GM12878 (cell line): ENCODE data around the gene NKTR. TPM values are rescaled to one million over a fixed set of nuclear protein-coding genes. Genes with fewer than 3 reads are reported as not detected.

ENCODE experiments used
- ASH2L ChIP-seq: fragments of 300-600, 200-600 bp; sonication (generic); IDR thresholded peaks from 2 replicates; pipeline ENCODE4 v1.6.1; 2017; ENCODE audit warnings: low read depth, mild to moderate bottlenecking, borderline replicate concordance
- BACH1 ChIP-seq: fragments of 450-650 bp; IDR thresholded peaks from 2 replicates; pipeline ENCODE4 v1.6.1; 2017; ENCODE audit warnings: mild to moderate bottlenecking, borderline replicate concordance
- CBX5 ChIP-seq: sonication (generic); IDR thresholded peaks from 2 replicates; pipeline ENCODE4 v1.6.1; 2016; ENCODE audit warnings: low read depth, moderate library complexity, mild to moderate bottlenecking, inconsistent platforms
- CREB1 ChIP-seq: IDR thresholded peaks from 2 replicates; pipeline ENCODE4 v1.6.1; 2012; ENCODE audit warnings: low read depth, mild to moderate bottlenecking, inconsistent platforms
- EP300 ChIP-seq, 2 experiments: fragments of 150-350 bp in 1 of 2; IDR thresholded peaks; 2 replicates each; pipeline ENCODE4 v1.6.1; 2011 to 2012; ENCODE audit warnings: low read depth in 2 of 2, low read length in 2 of 2, borderline replicate concordance in 1 of 2, improper control_type of control experiment in 1 of 2, inconsistent platforms in 1 of 2; ENCODE audit not compliant: control insufficient read depth in 1 of 2
- ETV6 ChIP-seq, 2 experiments: fragments of 450-650 bp in 1 of 2; IDR thresholded peaks in 1 of 2; conservative IDR thresholded peaks in 1 of 2; 2 replicates each; pipeline ENCODE4 v1.6.1; 2014; ENCODE audit warnings: antibody characterized with exemption in 1 of 2, borderline replicate concordance in 1 of 2, low read depth in 1 of 2, mild to moderate bottlenecking in 1 of 2, moderate library complexity in 1 of 2
- EZH2 ChIP-seq: IDR thresholded peaks from 2 replicates; pipeline ENCODE4 v1.6.1; 2012; ENCODE audit warnings: low read depth, mild to moderate bottlenecking, control low read depth, inconsistent platforms, low read length, borderline replicate concordance; ENCODE audit not compliant: control insufficient read depth
- FOS ChIP-seq: IDR thresholded peaks from 3 replicates; pipeline ENCODE4 v1.6.1; 2011; ENCODE audit warnings: borderline replicate concordance; ENCODE audit not compliant: insufficient read length; ENCODE audit errors: extremely low read depth
- HDAC2 ChIP-seq: fragments of 200-600 bp; sonication (generic); IDR thresholded peaks from 2 replicates; pipeline ENCODE4 v1.6.1; 2017
- KDM1A ChIP-seq: fragments of 200-600 bp; sonication (generic); IDR thresholded peaks from 2 replicates; pipeline ENCODE4 v1.6.1; 2016; ENCODE audit warnings: borderline replicate concordance
- MTA2 ChIP-seq: fragments of 450-650 bp; IDR thresholded peaks from 2 replicates; pipeline ENCODE4 v1.6.1; 2016; ENCODE audit warnings: low read depth, mild to moderate bottlenecking, moderate library complexity
- MYC ChIP-seq: IDR thresholded peaks from 2 replicates; pipeline ENCODE4 v1.6.1; 2011; ENCODE audit warnings: mild to moderate bottlenecking, low read length, moderate library complexity, inconsistent platforms; ENCODE audit not compliant: insufficient read depth, insufficient replicate concordance, insufficient read length, severe bottlenecking
- RAD51 ChIP-seq: fragments of 450-650 bp; IDR thresholded peaks from 2 replicates; pipeline ENCODE4 v1.6.1; 2016; ENCODE audit warnings: moderate library complexity, mild to moderate bottlenecking, inconsistent platforms
- SIX5 ChIP-seq: IDR thresholded peaks from 2 replicates; pipeline ENCODE4 v1.6.1; 2011; ENCODE audit warnings: mild to moderate bottlenecking, low read depth, low read length, moderate library complexity; ENCODE audit not compliant: severe bottlenecking
- SP1 ChIP-seq: IDR thresholded peaks from one replicate; pipeline ENCODE4 v1.6.1; 2011; ENCODE audit warnings: low read depth, low read length
- SUZ12 ChIP-seq: fragments of 200-600 bp; sonication (generic); IDR thresholded peaks from one replicate; pipeline ENCODE4 v1.6.1; 2018; ENCODE audit warnings: antibody characterized with exemption, mild to moderate bottlenecking; ENCODE audit not compliant: unreplicated experiment
- TBL1XR1 ChIP-seq: IDR thresholded peaks from 2 replicates; pipeline ENCODE4 v1.6.1; 2012; ENCODE audit warnings: low read depth, low read length, improper control_type of control experiment
- ZNF217 ChIP-seq: fragments of 450-650 bp; IDR thresholded peaks from 2 replicates; pipeline ENCODE4 v1.6.1; 2017; ENCODE audit warnings: antibody characterized with exemption, mild to moderate bottlenecking
- polyA plus RNA-seq, 11 experiments: library from polyadenylated mRNA; depleted of rRNA in 4 of 11; unstranded in 6 of 11; stranded (reverse) in 5 of 11; fragments of >200 nt; fragmentation: Nextera tagmentation in 4 of 11; fragmentation: Illumina TruSeq in 1 of 11; extraction: Ambion mirVana in 4 of 11; extraction: Trizol in 1 of 11; gene quantifications; 1 replicate in 1 of 11; 2 replicates in 10 of 11; pipeline versions ENCODE4 v1.2.1 to v1.2.3, GENCODE V29; 2011 to 2016; ENCODE audit warnings: inconsistent platforms in 2 of 11, missing spikeins in 2 of 11, low read depth in 1 of 11
- total RNA-seq, 4 experiments: library from RNA; depleted of rRNA in 3 of 4; stranded (reverse); fragments of >200 nt in 3 of 4; fragmentation: Illumina TruSeq in 1 of 4; extraction: Trizol in 1 of 4; gene quantifications; 2 replicates each; pipeline versions ENCODE4 v1.2.1 to v1.2.3, GENCODE V29; 2013 to 2021
- TF ChIP-seq, protein P1 (sequence below): IDR thresholded peaks from 2 replicates; pipeline ENCODE4 v1.6.1; 2012; ENCODE audit warnings: improper control_type of control experiment, low read depth, low read length; ENCODE audit not compliant: insufficient replicate concordance
- TF ChIP-seq, protein P2 (sequence below): fragments of 450-650 bp; IDR thresholded peaks from 2 replicates; pipeline ENCODE4 v1.6.1; 2014; ENCODE audit warnings: mild to moderate bottlenecking
- TF ChIP-seq, protein P3 (sequence below): fragments of 450-650 bp; IDR thresholded peaks from 2 replicates; pipeline ENCODE4 v1.6.1; 2017; ENCODE audit warnings: mild to moderate bottlenecking

Gene NKTR
- total and polyA plus RNA-seq, 10 of the 15 experiments (the other 5 are each of a cell fraction or from before 2014, with no cell fraction given): 15.3 to 91.9 (median 55.3) TPM

DNA sequence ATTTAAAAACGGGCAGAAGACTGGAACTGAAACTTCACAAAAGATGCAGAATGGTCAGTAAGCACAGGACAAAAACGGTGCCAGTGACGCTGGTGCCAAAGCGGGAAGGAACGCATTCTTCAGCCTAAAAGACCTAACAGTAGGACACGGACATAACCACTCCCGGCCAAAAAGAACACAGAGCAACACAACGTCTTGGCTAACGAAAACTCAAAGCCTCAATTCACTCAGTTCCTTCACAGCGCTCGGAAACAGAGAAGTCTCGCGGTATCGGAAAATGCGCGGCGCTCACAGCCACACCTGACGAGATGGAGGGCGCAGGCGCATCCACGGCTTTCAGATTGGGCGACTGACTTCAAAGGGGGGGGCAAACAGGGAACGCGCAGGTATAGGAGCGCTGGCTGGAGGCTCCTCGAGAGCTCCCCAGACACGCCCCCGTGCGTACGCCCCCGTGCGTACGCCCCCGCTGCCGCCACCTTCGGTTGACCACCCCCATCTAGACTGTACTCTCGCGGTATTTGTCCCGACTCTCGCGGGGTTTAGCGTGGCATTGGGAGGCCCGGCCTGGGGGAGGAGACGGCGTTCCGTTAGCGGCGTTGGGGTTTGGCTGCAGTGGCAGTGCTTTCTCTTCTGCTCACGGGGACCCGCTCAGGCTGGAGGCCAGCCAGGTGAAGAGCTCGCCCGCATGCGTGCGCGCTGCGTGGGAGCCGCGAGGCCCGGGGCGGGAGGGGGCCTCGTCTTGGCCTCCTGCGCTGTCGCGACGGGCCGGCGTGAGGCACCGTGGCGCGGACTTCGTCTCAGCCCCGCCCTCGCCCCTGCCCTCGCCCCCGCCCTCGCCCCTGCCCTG lies at the start of gene NKTR (continued):
- TF ChIP-seq, protein P1, sequence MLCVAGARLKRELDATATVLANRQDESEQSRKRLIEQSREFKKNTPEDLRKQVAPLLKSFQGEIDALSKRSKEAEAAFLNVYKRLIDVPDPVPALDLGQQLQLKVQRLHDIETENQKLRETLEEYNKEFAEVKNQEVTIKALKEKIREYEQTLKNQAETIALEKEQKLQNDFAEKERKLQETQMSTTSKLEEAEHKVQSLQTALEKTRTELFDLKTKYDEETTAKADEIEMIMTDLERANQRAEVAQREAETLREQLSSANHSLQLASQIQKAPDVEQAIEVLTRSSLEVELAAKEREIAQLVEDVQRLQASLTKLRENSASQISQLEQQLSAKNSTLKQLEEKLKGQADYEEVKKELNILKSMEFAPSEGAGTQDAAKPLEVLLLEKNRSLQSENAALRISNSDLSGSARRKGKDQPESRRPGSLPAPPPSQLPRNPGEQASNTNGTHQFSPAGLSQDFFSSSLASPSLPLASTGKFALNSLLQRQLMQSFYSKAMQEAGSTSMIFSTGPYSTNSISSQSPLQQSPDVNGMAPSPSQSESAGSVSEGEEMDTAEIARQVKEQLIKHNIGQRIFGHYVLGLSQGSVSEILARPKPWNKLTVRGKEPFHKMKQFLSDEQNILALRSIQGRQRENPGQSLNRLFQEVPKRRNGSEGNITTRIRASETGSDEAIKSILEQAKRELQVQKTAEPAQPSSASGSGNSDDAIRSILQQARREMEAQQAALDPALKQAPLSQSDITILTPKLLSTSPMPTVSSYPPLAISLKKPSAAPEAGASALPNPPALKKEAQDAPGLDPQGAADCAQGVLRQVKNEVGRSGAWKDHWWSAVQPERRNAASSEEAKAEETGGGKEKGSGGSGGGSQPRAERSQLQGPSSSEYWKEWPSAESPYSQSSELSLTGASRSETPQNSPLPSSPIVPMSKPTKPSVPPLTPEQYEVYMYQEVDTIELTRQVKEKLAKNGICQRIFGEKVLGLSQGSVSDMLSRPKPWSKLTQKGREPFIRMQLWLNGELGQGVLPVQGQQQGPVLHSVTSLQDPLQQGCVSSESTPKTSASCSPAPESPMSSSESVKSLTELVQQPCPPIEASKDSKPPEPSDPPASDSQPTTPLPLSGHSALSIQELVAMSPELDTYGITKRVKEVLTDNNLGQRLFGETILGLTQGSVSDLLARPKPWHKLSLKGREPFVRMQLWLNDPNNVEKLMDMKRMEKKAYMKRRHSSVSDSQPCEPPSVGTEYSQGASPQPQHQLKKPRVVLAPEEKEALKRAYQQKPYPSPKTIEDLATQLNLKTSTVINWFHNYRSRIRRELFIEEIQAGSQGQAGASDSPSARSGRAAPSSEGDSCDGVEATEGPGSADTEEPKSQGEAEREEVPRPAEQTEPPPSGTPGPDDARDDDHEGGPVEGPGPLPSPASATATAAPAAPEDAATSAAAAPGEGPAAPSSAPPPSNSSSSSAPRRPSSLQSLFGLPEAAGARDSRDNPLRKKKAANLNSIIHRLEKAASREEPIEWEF: no peak
- TF ChIP-seq TBL1XR1 (peak; percentile 56; the same call in 1 of the 2 replicates), FOS (no peak), MYC (peak; percentile 28), SUZ12 (no peak), ASH2L (0 out of 2 replicates have a peak, but pooled peaks have one; percentile 66), BACH1 (peak; percentile 93), KDM1A (no peak), EP300 (IDR thresholded peaks at IDR 0.05; ENCODE audit: borderline replicate concordance in 1 of 2, control insufficient read depth in 1 of 2, low read depth in 2 of 2, low read length in 2 of 2) (no peak), EZH2 (no peak), ETV6 (conservative IDR thresholded peaks at IDR 0.05 in 1 of 2, IDR thresholded peaks at IDR 0.05 in 1 of 2; ENCODE audit: borderline replicate concordance in 1 of 2, low read depth in 1 of 2) (no peak), CBX5 (peak; percentile 54; the same call in 1 of the 2 replicates), RAD51 (no peak), CREB1 (peak; percentile 63), MTA2 (peak; percentile 30; the same call in 1 of the 2 replicates), SP1 (peak; percentile 81), HDAC2 (no peak), ZNF217 (no peak), SIX5 (no peak)
- TF ChIP-seq, protein P2, sequence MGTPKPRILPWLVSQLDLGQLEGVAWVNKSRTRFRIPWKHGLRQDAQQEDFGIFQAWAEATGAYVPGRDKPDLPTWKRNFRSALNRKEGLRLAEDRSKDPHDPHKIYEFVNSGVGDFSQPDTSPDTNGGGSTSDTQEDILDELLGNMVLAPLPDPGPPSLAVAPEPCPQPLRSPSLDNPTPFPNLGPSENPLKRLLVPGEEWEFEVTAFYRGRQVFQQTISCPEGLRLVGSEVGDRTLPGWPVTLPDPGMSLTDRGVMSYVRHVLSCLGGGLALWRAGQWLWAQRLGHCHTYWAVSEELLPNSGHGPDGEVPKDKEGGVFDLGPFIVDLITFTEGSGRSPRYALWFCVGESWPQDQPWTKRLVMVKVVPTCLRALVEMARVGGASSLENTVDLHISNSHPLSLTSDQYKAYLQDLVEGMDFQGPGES: no peak
- TF ChIP-seq, protein P3, sequence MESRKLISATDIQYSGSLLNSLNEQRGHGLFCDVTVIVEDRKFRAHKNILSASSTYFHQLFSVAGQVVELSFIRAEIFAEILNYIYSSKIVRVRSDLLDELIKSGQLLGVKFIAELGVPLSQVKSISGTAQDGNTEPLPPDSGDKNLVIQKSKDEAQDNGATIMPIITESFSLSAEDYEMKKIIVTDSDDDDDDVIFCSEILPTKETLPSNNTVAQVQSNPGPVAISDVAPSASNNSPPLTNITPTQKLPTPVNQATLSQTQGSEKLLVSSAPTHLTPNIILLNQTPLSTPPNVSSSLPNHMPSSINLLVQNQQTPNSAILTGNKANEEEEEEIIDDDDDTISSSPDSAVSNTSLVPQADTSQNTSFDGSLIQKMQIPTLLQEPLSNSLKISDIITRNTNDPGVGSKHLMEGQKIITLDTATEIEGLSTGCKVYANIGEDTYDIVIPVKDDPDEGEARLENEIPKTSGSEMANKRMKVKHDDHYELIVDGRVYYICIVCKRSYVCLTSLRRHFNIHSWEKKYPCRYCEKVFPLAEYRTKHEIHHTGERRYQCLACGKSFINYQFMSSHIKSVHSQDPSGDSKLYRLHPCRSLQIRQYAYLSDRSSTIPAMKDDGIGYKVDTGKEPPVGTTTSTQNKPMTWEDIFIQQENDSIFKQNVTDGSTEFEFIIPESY: no peak
